ENCODE data around the gene CENPT.

CENPT gene

DNA sequence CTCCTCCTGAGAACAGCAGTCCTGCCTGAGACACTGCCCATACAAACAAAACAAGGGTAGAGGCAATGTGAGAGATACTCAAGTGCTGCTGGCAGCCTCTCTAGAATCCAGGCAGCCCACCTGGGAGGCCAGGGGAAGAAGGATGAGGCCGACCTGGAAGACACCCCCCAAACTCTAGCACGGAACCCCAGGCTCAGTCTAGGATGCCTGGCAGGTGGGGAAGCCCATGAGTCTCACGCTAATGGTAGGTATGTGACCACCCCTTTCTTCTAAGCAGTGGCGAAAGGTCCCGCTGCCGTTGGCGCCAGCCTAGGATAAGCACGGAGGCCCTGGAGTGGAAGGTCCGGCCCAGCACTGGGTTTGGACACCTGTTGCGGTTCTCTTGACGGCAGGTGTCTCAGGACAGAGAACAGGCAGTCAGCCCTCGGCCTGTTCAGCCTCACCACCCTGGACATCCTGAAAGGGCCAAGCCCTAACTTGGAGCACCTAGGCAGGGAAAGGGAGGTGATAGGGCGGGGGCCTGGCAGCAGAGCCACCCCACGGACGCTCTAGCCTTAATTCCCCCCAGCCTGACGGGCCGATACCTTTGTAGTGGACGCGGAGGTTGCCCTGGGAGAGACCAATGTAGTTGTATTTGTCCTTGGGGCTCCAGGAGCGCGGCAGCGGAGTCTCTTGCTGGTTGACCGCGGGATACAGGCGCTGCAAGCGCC is 41.6 kb downstream of the CENPT start:
- TF ChIP-seq YY1 (IDR thresholded peaks at IDR 0.05; ENCODE audit: insufficient read depth, insufficient read length) = no peak
- TF ChIP-seq ZNF274 (IDR thresholded peaks at IDR 0.05; ENCODE audit: low read depth, low read length) = no peak
- TF ChIP-seq SUZ12 (IDR thresholded peaks at IDR 0.05; ENCODE audit: extremely low read depth, insufficient read depth, insufficient read length) = no peak
- Histone ChIP-seq H3K36me3 (ENCODE audit: insufficient read depth, insufficient read length, low read length) (peaks cover 40% of the 10 kb centered on the region), H3K4me1 (ENCODE audit: insufficient read depth, insufficient read length) (peaks cover 7% of the 10 kb centered on the region), H3K27me3 (ENCODE audit: insufficient read depth, insufficient read length) (no peaks in the 10 kb centered on the region), H3K4me3 (ENCODE audit: insufficient read length, low read depth) (peak overlapping the region; percentile 93), H3K9me3 (ENCODE audit: insufficient read depth, low read length) (no peaks in the 10 kb centered on the region), H3K9ac (ENCODE audit: insufficient read length, low read depth) (peak overlapping the region; percentile 92)
- no peak for DNase-seq (ENCODE audit: low read depth, low spot score)

- Histone ChIP-seq H3K4me3 (ENCODE audit: insufficient read length, low read depth) (peak overlapping the region; percentile 93), H3K36me3 (ENCODE audit: insufficient read depth, insufficient read length, low read length) (peaks cover 48% of the 10 kb centered on the region), H3K27me3 (ENCODE audit: insufficient read depth, insufficient read length) (no peaks in the 10 kb centered on the region), H3K9ac (ENCODE audit: insufficient read length, low read depth) (peak overlapping the region; percentile 92), H3K4me1 (ENCODE audit: insufficient read depth, insufficient read length) (peaks cover 7% of the 10 kb centered on the region), H3K9me3 (ENCODE audit: insufficient read depth, low read length) (no peaks in the 10 kb centered on the region)
- TF ChIP-seq ZNF274 (IDR thresholded peaks at IDR 0.05; ENCODE audit: low read depth, low read length) (no peak), YY1 (IDR thresholded peaks at IDR 0.05; ENCODE audit: insufficient read depth, insufficient read length) (no peak), SUZ12 (IDR thresholded peaks at IDR 0.05; ENCODE audit: extremely low read depth, insufficient read depth, insufficient read length) (no peak)
- DNase-seq (ENCODE audit: low read depth, low spot score) = no peak
Measured at GRCh38 chr16:67804853-67805542, 42.5 kb downstream of the CENPT start.

DNA sequence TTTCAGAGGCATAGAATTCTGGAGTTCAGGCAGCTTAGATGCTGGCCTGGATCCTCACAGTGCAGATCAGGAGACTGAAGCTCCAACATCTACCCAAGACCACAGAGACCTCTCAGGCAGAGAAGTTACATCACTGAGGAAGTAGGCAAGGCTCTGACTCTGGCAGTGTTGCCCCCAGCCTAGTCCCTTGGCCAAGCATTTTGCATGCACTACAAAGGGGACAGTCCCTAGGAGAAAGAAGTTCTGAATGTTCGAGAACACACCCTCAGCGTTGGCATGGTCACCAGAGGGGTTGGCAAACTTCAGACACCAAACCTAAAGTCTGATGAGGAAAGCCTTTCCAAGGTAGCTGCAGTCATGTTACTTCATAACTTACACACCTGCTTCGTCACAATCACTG is 43.6 kb downstream of the CENPT start:
- no peak for TF ChIP-seq ZNF274 (IDR thresholded peaks at IDR 0.05; ENCODE audit: low read depth, low read length)
- TF ChIP-seq YY1 (IDR thresholded peaks at IDR 0.05; ENCODE audit: insufficient read depth, insufficient read length) = no peak
- TF ChIP-seq SUZ12 (IDR thresholded peaks at IDR 0.05; ENCODE audit: extremely low read depth, insufficient read depth, insufficient read length) = no peak
- no peaks in the 10 kb centered on the region for H3K27me3 ChIP-seq (ENCODE audit: insufficient read depth, insufficient read length)
- H3K36me3 ChIP-seq (ENCODE audit: insufficient read depth, insufficient read length, low read length) = peaks cover 49% of the 10 kb centered on the region
- no peak overlapping the region for H3K4me3 ChIP-seq (ENCODE audit: insufficient read length, low read depth)
- no peak overlapping the region for H3K9ac ChIP-seq (ENCODE audit: insufficient read length, low read depth)
- no peak for DNase-seq (ENCODE audit: low read depth, low spot score)
- no peaks in the 10 kb centered on the region for H3K9me3 ChIP-seq (ENCODE audit: insufficient read depth, low read length)
- H3K4me1 ChIP-seq (ENCODE audit: insufficient read depth, insufficient read length) = peaks cover 7% of the 10 kb centered on the region

DNA sequence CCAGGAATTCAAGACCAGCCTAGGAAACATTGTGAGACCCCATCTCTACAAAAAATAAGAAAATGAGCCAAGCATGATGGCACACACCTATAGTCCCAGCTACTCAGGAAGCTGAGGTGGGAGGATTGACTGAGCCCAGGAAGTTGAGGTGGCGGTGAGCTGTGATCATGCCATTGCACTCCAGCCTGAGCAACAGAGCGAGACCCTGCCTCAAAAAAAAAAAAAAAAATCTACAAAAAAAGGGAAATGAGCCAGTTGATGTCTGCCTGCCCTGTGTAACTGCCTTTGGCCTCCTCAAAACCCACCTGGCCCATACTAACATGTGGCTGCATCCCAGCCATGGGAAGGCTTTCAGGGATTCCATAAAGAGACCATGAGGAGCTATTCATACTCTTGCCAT is 45.6 kb downstream of the CENPT start:
- no peak overlapping the region for H3K4me3 ChIP-seq (ENCODE audit: insufficient read length, low read depth)
- no peaks in the 10 kb centered on the region for H3K9me3 ChIP-seq (ENCODE audit: insufficient read depth, low read length)
- H3K4me1 ChIP-seq (ENCODE audit: insufficient read depth, insufficient read length) = peaks cover 7% of the 10 kb centered on the region
- H3K36me3 ChIP-seq (ENCODE audit: insufficient read depth, insufficient read length, low read length) = peaks cover 60% of the 10 kb centered on the region
- H3K9ac ChIP-seq (ENCODE audit: insufficient read length, low read depth) = no peak overlapping the region
- H3K27me3 ChIP-seq (ENCODE audit: insufficient read depth, insufficient read length) = no peaks in the 10 kb centered on the region
- TF ChIP-seq SUZ12 (IDR thresholded peaks at IDR 0.05; ENCODE audit: extremely low read depth, insufficient read depth, insufficient read length) (no peak), ZNF274 (IDR thresholded peaks at IDR 0.05; ENCODE audit: low read depth, low read length) (no peak), YY1 (IDR thresholded peaks at IDR 0.05; ENCODE audit: insufficient read depth, insufficient read length) (no peak)
- no peak for DNase-seq (ENCODE audit: low read depth, low spot score)

DNA sequence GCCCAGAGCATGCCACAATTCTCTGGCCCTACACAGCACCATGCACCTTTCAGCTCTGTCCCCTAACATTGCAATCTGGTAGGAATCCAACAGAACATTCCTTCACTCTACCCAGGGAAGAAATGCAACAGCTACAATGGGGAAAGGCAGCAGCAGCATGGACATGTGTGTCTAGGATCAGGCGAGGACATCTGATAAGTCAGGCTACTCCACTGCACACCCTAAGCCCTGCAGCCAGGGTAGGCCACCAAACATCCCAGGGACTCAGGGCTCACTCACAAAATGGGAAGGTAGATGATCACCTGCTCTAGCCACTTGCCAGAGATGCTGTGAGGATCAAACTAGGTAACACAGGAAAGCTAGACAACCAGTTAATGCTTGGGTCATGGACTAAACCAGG is 46.3 kb downstream of the CENPT start:
- peaks cover 60% of the 10 kb centered on the region for H3K36me3 ChIP-seq (ENCODE audit: insufficient read depth, insufficient read length, low read length)
- no peak overlapping the region for H3K9ac ChIP-seq (ENCODE audit: insufficient read length, low read depth)
- TF ChIP-seq SUZ12 (IDR thresholded peaks at IDR 0.05; ENCODE audit: extremely low read depth, insufficient read depth, insufficient read length) (no peak), YY1 (IDR thresholded peaks at IDR 0.05; ENCODE audit: insufficient read depth, insufficient read length) (no peak), ZNF274 (IDR thresholded peaks at IDR 0.05; ENCODE audit: low read depth, low read length) (no peak)
- H3K4me1 ChIP-seq (ENCODE audit: insufficient read depth, insufficient read length) = peaks cover 7% of the 10 kb centered on the region
- H3K27me3 ChIP-seq (ENCODE audit: insufficient read depth, insufficient read length) = no peaks in the 10 kb centered on the region
- DNase-seq (ENCODE audit: low read depth, low spot score) = no peak
- no peaks in the 10 kb centered on the region for H3K9me3 ChIP-seq (ENCODE audit: insufficient read depth, low read length)
- no peak overlapping the region for H3K4me3 ChIP-seq (ENCODE audit: insufficient read length, low read depth)

GRCh38 chr16:67800338-67800926 is 47.1 kb downstream of the CENPT start:
- DNase-seq (ENCODE audit: low read depth, low spot score) = no peak
- H3K9ac ChIP-seq (ENCODE audit: insufficient read length, low read depth) = no peak overlapping the region
- no peaks in the 10 kb centered on the region for H3K27me3 ChIP-seq (ENCODE audit: insufficient read depth, insufficient read length)
- H3K9me3 ChIP-seq (ENCODE audit: insufficient read depth, low read length) = no peaks in the 10 kb centered on the region
- peaks cover 4% of the 10 kb centered on the region for H3K4me1 ChIP-seq (ENCODE audit: insufficient read depth, insufficient read length)
- no peak for TF ChIP-seq SUZ12 (IDR thresholded peaks at IDR 0.05; ENCODE audit: extremely low read depth, insufficient read depth, insufficient read length)
- no peak for TF ChIP-seq YY1 (IDR thresholded peaks at IDR 0.05; ENCODE audit: insufficient read depth, insufficient read length)
- no peak for TF ChIP-seq ZNF274 (IDR thresholded peaks at IDR 0.05; ENCODE audit: low read depth, low read length)
- no peak overlapping the region for H3K4me3 ChIP-seq (ENCODE audit: insufficient read length, low read depth)
- peaks cover 60% of the 10 kb centered on the region for H3K36me3 ChIP-seq (ENCODE audit: insufficient read depth, insufficient read length, low read length)

DNA sequence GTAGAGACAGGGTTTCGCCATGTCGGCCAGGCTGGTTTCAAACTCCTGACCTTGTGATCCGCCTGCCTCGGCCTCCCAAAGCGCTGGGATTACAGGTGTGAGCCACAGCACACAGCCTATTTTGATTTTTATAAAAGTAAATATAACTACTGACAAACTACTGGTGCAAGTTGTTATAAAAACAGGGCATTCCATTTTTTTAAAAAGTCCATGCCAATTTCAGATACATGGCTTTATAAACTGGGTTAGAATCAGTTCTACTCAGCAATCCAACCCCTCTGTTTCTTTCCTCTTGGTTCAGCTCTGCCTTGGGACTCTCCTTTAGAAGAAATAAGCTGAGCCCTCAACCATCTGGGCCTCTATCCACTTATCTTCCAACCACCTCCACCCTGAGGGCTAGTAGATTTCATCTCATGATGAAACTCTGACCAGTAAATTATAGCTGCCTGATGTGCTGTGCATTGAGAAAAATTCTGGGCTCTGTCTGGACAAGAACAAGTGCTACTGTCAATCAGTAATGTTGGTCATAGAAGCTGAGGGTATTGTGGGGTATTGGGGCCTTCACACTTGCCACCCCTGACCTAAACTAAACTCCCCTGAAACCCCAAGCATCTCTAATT is 51.3 kb downstream of the CENPT start:
- no peak for DNase-seq (ENCODE audit: low read depth, low spot score)
- no peak overlapping the region for H3K4me3 ChIP-seq (ENCODE audit: insufficient read length, low read depth)
- peaks cover 23% of the 10 kb centered on the region for H3K36me3 ChIP-seq (ENCODE audit: insufficient read depth, insufficient read length, low read length)
- H3K9ac ChIP-seq (ENCODE audit: insufficient read length, low read depth) = no peak overlapping the region
- no peaks in the 10 kb centered on the region for H3K27me3 ChIP-seq (ENCODE audit: insufficient read depth, insufficient read length)
- no peaks in the 10 kb centered on the region for H3K4me1 ChIP-seq (ENCODE audit: insufficient read depth, insufficient read length)
- H3K9me3 ChIP-seq (ENCODE audit: insufficient read depth, low read length) = no peaks in the 10 kb centered on the region
- TF ChIP-seq ZNF274 (IDR thresholded peaks at IDR 0.05; ENCODE audit: low read depth, low read length) = no peak
- TF ChIP-seq YY1 (IDR thresholded peaks at IDR 0.05; ENCODE audit: insufficient read depth, insufficient read length) = no peak
- TF ChIP-seq SUZ12 (IDR thresholded peaks at IDR 0.05; ENCODE audit: extremely low read depth, insufficient read depth, insufficient read length) = no peak
